ENCODE results near the gene ABCA1. TPM values are rescaled to one million over a fixed set of nuclear protein-coding genes. Genes with fewer than 3 reads are reported as not detected.

ABCA1 gene
- total RNA-seq, 2 donors from 2014 or later: 11.2 to 17.8 TPM

GRCh38 chr9:104802110-104802509 lies 125.8 kb downstream of the ABCA1 start:
- no peak overlapping the region for H3K27ac ChIP-seq
- no peaks in the 10 kb centered on the region for H3K4me1 ChIP-seq
- H3K9me3 ChIP-seq: no peaks in the 10 kb centered on the region
- H3K27me3 ChIP-seq: no peaks in the 10 kb centered on the region
- intact Hi-C loops (cut with DNase I): no loop called here
- no peak overlapping the region for H3K4me3 ChIP-seq
- no peak for DNase-seq
- no peak overlapping the region for H3K9ac ChIP-seq (ENCODE audit: low read depth in 2 of 2, low read length in 2 of 2)
- no peak for TF ChIP-seq CTCF (IDR thresholded peaks at IDR 0.05)
- peaks cover 3% of the 10 kb centered on the region for H3K36me3 ChIP-seq

GRCh38 chr9:104800068-104800785 lies 127.7 kb downstream of the ABCA1 start:
- peaks cover 4% of the 10 kb centered on the region for H3K36me3 ChIP-seq

GRCh38 chr9:104798209-104798995 lies 129.6 kb downstream of the ABCA1 start:
- no peak for TF ChIP-seq CTCF (IDR thresholded peaks at IDR 0.05)
- H3K27ac ChIP-seq: no peak overlapping the region
- DNase-seq: no peak

More at GRCh38 chr9:104800068-104800785, 127.7 kb downstream of the ABCA1 start:
- H3K9me3 ChIP-seq: no peaks in the 10 kb centered on the region
- no peak overlapping the region for H3K27ac ChIP-seq
- H3K4me3 ChIP-seq: no peak overlapping the region
- intact Hi-C loops (cut with DNase I): no loop called here
- no peaks in the 10 kb centered on the region for H3K27me3 ChIP-seq
- no peak overlapping the region for H3K9ac ChIP-seq (ENCODE audit: low read depth in 2 of 2, low read length in 2 of 2)
- no peak for DNase-seq
- TF ChIP-seq CTCF (IDR thresholded peaks at IDR 0.05): no peak
- H3K4me1 ChIP-seq: no peaks in the 10 kb centered on the region

GRCh38 chr9:104795857-104796256 lies 132.1 kb downstream of the ABCA1 start:
- H3K4me1 ChIP-seq: no peaks in the 10 kb centered on the region
- intact Hi-C loops (cut with DNase I): no loop called here
- peaks cover 9% of the 10 kb centered on the region for H3K36me3 ChIP-seq
- no peaks in the 10 kb centered on the region for H3K27me3 ChIP-seq
- no peak overlapping the region for H3K9ac ChIP-seq (ENCODE audit: low read depth in 2 of 2, low read length in 2 of 2)
- DNase-seq: no peak
- H3K4me3 ChIP-seq: no peak overlapping the region
- H3K9me3 ChIP-seq: no peaks in the 10 kb centered on the region
- TF ChIP-seq CTCF (IDR thresholded peaks at IDR 0.05): no peak
- H3K27ac ChIP-seq: no peak overlapping the region

More at GRCh38 chr9:104798209-104798995, 129.6 kb downstream of the ABCA1 start:
- Histone ChIP-seq H3K4me3 (no peak overlapping the region), H3K4me1 (no peaks in the 10 kb centered on the region), H3K9ac (ENCODE audit: low read depth in 2 of 2, low read length in 2 of 2) (no peak overlapping the region), H3K9me3 (no peaks in the 10 kb centered on the region), H3K36me3 (peaks cover 4% of the 10 kb centered on the region), H3K27me3 (no peaks in the 10 kb centered on the region)
- intact Hi-C loops (cut with DNase I): no loop called here

GRCh38 chr9:104795082-104795481 lies 132.9 kb downstream of the ABCA1 start:
- no peaks in the 10 kb centered on the region for H3K9me3 ChIP-seq
- intact Hi-C loops (cut with DNase I): no loop called here
- DNase-seq: no peak
- no peak overlapping the region for H3K27ac ChIP-seq
- no peak for TF ChIP-seq CTCF (IDR thresholded peaks at IDR 0.05)
- peaks cover 9% of the 10 kb centered on the region for H3K36me3 ChIP-seq
- H3K27me3 ChIP-seq: no peaks in the 10 kb centered on the region
- no peak overlapping the region for H3K9ac ChIP-seq (ENCODE audit: low read depth in 2 of 2, low read length in 2 of 2)
- no peak overlapping the region for H3K4me3 ChIP-seq
- H3K4me1 ChIP-seq: no peaks in the 10 kb centered on the region

Data from colonic mucosa (tissue), 4 donors.